GM19238 (cell line): Measurements from ENCODE around the gene MTERF4.

Source experiments
- DNase-seq: peaks from one replicate; pipeline ENCODE4 v3.0.0; 2011; ENCODE audit warnings: low spot score; ENCODE audit not compliant: insufficient read length

Gene MTERF4

DNA sequence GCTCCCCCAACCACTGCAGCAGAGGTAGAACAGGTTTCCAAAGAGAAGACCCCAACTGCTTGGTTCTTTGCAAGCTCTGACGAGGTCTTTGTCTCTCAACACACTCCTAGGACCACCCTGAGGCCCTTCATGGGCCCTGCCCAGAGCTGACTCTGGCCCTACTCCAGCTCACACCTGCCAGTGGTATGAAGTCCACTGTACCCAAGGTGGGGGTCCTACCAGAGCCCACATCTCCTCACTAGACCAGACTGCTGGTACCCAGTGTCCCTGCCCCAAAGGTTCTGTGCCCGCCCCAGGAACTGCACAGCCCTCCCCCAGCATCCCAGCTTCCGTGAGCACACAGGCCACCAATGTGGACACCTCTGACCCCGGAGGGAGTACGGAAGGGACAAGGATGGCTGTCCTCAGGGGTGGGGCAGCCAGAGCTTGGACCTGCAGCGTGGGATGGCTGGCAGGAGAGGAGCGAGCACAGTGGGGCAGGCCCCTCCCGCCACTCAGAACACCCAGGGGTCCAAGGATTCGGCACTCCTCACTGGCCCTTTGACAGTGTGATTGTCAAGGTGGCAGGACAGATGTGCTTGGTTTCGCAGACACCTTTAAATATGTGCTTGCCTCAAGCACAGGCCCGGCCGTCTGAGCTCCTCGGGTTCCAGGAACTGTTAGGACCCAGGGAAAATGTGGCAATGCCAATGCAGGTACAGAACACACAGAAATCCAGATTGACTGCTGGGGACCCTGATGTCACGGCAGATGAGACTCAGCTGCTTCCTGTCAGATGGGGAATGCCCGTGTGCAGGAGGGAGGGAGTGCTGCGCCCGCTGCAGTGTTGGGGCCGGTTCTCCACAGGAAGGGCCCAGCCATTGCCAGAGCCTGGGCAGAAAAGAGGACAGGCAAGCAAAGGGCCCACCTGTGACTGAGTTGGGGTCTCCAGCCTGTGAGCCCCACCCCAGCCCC, 51.2 kb downstream of the MTERF4 start:
- no peak for DNase-seq

DNA sequence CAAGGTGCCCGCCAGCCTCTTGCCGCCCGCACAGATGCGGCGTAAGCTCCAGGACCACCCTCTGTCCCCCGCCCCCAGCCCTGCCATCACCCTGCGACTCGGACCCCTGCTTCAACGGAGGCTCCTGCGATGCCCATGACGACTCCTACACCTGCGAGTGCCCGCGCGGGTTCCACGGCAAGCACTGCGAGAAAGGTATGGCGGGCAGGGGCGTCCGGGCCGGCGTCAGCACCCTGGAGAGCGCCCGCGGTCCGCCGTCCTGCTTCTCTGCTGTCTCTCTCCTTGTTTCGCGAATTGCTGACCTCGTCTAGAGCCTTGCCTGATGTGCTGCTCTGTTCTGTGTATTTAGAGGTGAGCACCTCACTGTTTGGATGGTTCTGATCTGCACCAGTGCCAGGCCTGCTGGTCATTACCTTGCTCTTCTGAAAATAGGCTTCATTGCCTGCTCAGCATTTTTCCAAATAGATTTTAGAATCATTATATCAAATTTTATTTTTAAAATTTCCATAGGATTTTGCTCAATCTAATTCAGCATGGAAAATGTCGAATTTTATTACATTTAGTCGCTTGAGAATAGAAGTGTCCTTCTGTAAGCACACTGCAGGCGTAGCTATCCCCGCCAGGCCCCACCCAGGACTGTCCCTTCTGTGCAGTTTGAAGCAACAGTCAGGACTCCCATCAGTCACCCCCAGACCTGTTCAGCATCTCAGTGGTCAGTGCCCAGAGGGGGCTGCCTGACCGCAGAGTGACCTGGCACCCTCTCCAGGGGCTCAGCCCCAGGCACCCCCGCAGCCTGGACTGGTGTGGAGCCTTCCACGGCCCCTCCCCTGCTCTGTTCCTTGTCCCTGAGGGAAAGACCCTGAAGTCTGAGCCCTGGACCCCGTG, 52.1 kb downstream of the MTERF4 start:
- DNase-seq = no peak

DNA sequence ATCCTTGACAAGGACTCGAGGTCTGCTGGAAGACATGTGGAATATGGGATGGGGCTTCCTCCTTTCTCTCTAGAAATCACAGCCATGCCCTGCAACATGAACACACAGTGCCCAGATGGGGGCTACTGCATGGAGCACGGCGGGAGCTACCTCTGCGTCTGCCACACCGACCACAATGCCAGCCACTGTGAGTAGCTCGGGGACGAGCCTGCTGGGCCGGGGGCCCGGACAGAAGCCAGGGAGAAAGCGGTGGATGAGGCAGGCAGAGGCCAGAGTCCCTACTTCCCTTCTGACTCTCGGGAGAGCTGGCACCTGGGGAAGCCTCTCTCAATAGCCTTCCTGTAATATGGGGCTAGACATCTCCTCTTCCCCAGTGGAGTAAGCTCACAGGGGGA, 53.1 kb downstream of the MTERF4 start:
- no peak for DNase-seq

DNA sequence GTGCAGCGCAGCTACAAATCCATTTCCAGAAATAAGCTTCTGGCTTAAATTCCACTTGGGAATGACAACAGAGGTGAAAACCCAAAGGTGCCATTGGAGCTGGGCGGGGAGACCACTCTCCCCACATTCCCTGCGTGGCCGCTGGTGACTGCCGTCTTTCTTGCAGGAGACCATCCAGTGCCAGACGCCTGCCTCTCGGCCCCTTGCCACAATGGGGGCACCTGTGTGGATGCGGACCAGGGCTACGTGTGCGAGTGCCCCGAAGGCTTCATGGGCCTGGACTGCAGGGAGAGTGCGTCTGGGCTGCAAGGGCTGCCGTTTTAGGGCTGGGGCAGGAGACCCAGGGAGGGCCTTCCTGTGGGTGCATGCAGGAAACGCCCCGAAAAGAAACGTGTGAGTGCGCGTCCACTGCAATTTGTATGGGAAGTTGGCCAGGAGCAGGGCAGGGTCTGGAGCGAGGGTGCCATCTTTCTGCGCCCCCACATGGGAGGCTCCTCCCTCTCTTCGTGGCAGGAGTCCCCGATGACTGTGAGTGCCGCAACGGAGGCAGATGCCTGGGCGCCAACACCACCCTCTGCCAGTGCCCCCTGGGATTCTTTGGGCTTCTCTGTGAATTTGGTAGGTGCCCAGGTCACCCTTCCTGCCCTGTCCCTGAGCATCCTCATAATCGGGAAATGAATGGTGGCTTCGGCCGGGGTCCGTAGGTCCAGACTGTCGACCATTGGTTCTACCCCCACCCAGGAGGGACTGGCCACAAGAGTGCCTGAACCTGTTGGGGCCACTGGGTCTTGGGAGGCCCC, 53.7 kb downstream of the MTERF4 start:
- DNase-seq = no peak

DNA sequence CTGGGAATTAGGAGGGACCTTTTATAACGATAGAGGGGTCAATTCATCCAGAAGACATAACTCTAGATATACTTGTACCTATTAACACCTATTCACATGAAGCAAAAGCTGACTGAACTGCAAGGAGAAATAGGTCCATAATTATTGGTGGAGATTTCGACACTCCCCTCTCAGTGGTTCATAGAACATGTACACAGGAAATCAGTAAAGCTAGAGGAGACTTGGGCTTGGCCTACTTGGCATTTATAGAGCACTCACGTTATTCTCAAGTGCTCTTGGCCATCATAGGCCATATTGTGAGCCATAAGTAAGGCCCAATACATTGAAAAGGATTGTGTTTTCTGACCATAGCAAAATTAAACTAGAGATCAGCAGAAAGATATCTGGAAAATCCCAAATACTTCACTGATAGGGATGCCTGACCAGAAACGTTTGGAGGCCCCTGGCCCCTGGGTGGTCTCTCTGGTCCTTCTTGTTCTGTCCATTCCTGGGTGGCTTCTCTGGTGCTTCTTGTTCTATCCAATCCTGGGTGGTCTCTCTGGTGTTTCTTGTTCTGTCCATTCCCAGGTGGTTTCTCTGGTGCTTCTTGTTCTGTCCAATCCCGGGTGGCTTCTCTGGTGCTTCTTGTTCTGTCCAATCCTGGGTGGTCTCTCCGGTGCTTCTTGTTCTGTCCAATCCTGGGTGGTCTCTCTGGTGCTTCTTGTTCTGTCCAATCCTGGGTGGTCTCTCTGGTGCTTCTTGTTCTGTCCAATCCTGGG, 54.7 kb downstream of the MTERF4 start:
- DNase-seq = no peak
